ENCODE results near the gene ADORA2A. TPM values are rescaled to one million over a fixed set of nuclear protein-coding genes. Genes with fewer than 3 reads are reported as not detected.

ADORA2A gene
- total RNA-seq, 1 experiment from 2014 or later: 2.9 TPM

- no peak for TF ChIP-seq CTCF (IDR thresholded peaks at IDR 0.05; ENCODE audit: unreplicated experiment)
- Mint-ChIP-seq H3K27me3 (ENCODE audit: unreplicated experiment) (peaks cover 16% of the 10 kb centered on the region), H3K4me3 (ENCODE audit: low read depth, unreplicated experiment) (no peak overlapping the region), H3K36me3 (ENCODE audit: insufficient read depth, unreplicated experiment) (no peaks in the 10 kb centered on the region), H3K27ac (ENCODE audit: unreplicated experiment) (no peak overlapping the region), H3K9me3 (ENCODE audit: low read depth, unreplicated experiment) (peaks cover 2% of the 10 kb centered on the region), H3K4me1 (ENCODE audit: low read depth, unreplicated experiment) (no peaks in the 10 kb centered on the region)
- BruUV-seq (replicated peaks): no TSS peak
- DNase-seq: no peak
- CTCF ChIA-PET: interaction anchor here (1.0 kb wide), 1 partner anchor 77 kb away, joined by 3 read pairs; no protein-coding TSS in a partner anchor
- intact Hi-C loops (cut with micrococcal nuclease; ENCODE audit: unreplicated experiment): no loop called here
Observed at GRCh38 chr22:24444729-24445466, 17.5 kb downstream of the ADORA2A start.

DNA sequence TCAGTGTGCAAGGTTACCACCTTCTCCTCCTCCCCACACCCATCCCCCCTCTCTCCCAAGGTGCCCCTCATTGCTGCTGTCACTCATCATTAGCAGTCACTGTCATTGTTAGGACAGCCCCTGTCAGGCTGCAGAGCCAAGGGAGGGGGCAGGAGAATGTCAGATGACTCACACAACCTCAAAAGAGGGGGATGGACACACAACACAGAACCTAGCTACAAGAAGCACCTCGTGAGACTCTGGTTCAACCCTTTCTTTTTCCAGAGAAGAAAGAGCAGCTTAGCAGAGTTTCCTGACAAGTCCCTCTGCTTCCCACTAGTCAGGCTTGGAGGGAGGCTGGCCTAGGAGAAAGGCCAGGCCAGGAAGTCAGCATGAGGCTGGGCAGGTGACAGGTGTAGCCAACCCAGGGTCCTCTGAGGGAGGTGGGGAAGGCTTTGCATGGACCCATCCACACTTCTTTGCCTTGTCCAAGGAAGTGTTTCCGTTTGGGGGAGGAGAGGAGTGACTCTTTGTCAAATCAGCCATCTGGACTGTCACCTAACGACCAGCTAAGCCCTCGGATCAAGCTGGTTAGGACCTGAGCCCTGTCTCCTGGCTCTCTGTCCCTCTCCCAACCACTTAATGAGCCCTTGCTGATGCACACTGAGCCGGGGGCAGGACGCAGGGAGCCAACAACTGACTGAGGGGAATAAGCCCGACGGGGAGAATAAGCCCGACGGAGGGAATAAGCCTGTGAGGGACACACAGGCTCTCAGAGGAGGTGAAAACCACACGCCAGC, 18.3 kb downstream of the ADORA2A start:
- CTCF ChIA-PET: no interaction called here
- TF ChIP-seq CTCF (IDR thresholded peaks at IDR 0.05; ENCODE audit: unreplicated experiment): no peak
- Mint-ChIP-seq H3K9me3 (ENCODE audit: low read depth, unreplicated experiment) (peaks cover 2% of the 10 kb centered on the region), H3K36me3 (ENCODE audit: insufficient read depth, unreplicated experiment) (no peaks in the 10 kb centered on the region), H3K4me1 (ENCODE audit: low read depth, unreplicated experiment) (no peaks in the 10 kb centered on the region), H3K4me3 (ENCODE audit: low read depth, unreplicated experiment) (no peak overlapping the region), H3K27me3 (ENCODE audit: unreplicated experiment) (peaks cover 23% of the 10 kb centered on the region), H3K27ac (ENCODE audit: unreplicated experiment) (no peak overlapping the region)
- intact Hi-C loops (cut with micrococcal nuclease; ENCODE audit: unreplicated experiment): no loop called here
- no peak for DNase-seq
- BruUV-seq (replicated peaks): no TSS peak

- DNase-seq: no peak
- Mint-ChIP-seq H3K9me3 (ENCODE audit: low read depth, unreplicated experiment) (peaks cover 2% of the 10 kb centered on the region), H3K36me3 (ENCODE audit: insufficient read depth, unreplicated experiment) (no peaks in the 10 kb centered on the region), H3K27ac (ENCODE audit: unreplicated experiment) (no peak overlapping the region), H3K4me3 (ENCODE audit: low read depth, unreplicated experiment) (no peak overlapping the region), H3K4me1 (ENCODE audit: low read depth, unreplicated experiment) (no peaks in the 10 kb centered on the region), H3K27me3 (ENCODE audit: unreplicated experiment) (peaks cover 24% of the 10 kb centered on the region)
- intact Hi-C loops (cut with micrococcal nuclease; ENCODE audit: unreplicated experiment): no loop called here
- BruUV-seq (replicated peaks): no TSS peak
- CTCF ChIA-PET: no interaction called here
- TF ChIP-seq CTCF (IDR thresholded peaks at IDR 0.05; ENCODE audit: unreplicated experiment): no peak
Observed at GRCh38 chr22:24446260-24446611, 18.8 kb downstream of the ADORA2A start.

DNA sequence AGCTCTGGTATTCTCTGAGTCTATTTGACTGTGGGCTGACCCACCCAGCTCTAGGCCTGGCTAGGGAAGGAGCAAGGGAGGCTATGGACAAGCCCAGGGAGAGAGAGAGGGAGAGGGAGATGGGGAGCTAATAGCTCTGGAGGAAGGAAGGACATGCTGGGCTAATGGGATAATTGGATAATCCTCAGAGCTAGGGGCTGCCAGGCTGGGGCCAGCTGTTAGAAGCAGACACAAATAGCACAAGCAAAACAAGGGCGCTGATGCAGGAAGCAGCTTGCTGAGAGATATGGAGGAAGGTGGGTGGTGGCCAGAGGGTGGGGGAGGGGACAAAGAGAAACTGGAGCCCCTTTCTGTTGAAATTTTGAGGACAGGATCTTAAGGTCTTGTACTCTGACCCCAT, 23.2 kb downstream of the ADORA2A start:
- BruUV-seq (replicated peaks): no TSS peak
- DNase-seq: no peak
- Mint-ChIP-seq H3K36me3 (ENCODE audit: insufficient read depth, unreplicated experiment) (no peaks in the 10 kb centered on the region), H3K9me3 (ENCODE audit: low read depth, unreplicated experiment) (peaks cover 2% of the 10 kb centered on the region), H3K27ac (ENCODE audit: unreplicated experiment) (no peak overlapping the region), H3K27me3 (ENCODE audit: unreplicated experiment) (peaks cover 24% of the 10 kb centered on the region), H3K4me1 (ENCODE audit: low read depth, unreplicated experiment) (peaks cover 2% of the 10 kb centered on the region), H3K4me3 (ENCODE audit: low read depth, unreplicated experiment) (no peak overlapping the region)
- no peak for TF ChIP-seq CTCF (IDR thresholded peaks at IDR 0.05; ENCODE audit: unreplicated experiment)
- intact Hi-C loops (cut with micrococcal nuclease; ENCODE audit: unreplicated experiment): no loop called here
- CTCF ChIA-PET: interaction anchor here (0.7 kb wide), 1 partner anchor 88 kb away, joined by 6 read pairs; no protein-coding TSS in a partner anchor

All from Calu3 (cell line).